Tibial artery (tissue), 4 donors: Measurements from ENCODE around the gene ACAP3.
A peak's percentile ranks its signal among the peaks of the same experiment; 100 is the strongest.

Experiments
- DNase-seq, 2 donors: peaks; one replicate each; pipeline ENCODE4 v3.0.0-alpha.2; 2019
- H3K27ac ChIP-seq, 2 donors: fragments of 200-600 bp; sonication (generic) in 1 of 2; 1 replicate in 1 of 2; 2 replicates in 1 of 2; pipeline ENCODE4 v1.5.1; 2018 to 2019; ENCODE audit warnings: mild to moderate bottlenecking in 1 of 2
- H3K27me3 ChIP-seq, 2 donors: fragments of 200-600 bp; sonication (generic) in 1 of 2; one replicate each; pipeline versions ENCODE4 v1.5.1 to v1.6.0; 2016 to 2019
- H3K36me3 ChIP-seq, 3 donors: fragments of 200-600 bp; sonication (generic) in 2 of 3; one replicate each; pipeline ENCODE4 v1.5.1; 2016 to 2019; ENCODE audit warnings: mild to moderate bottlenecking in 2 of 3
- H3K4me1 ChIP-seq, 4 donors: fragments of 200-600 bp; sonication (generic) in 2 of 4; 1 replicate in 3 of 4; 2 replicates in 1 of 4; pipeline ENCODE4 v1.5.1; 2016 to 2019
- H3K4me3 ChIP-seq, 2 donors: fragments of 200-600 bp; sonication (generic) in 1 of 2; 1 replicate in 1 of 2; 2 replicates in 1 of 2; pipeline ENCODE4 v1.5.1; 2018 to 2019; ENCODE audit warnings: mild to moderate bottlenecking in 2 of 2
- H3K9me3 ChIP-seq, 3 donors: fragments of 200-600 bp; sonication (generic) in 1 of 3; one replicate each; pipeline ENCODE4 v1.5.1; 2016 to 2019
- CTCF ChIP-seq, 2 experiments: fragments of 200-600 bp in 1 of 2; fragments of 450-650 bp in 1 of 2; IDR thresholded peaks; one replicate each; pipeline ENCODE4 v1.5.1; 2017 to 2019; ENCODE audit warnings: antibody characterized with exemption in 2 of 2, mild to moderate bottlenecking in 1 of 2, moderate library complexity in 1 of 2
- intact Hi-C: fragments of 100-400 bp; cut with DNase I; formaldehyde crosslinking; loops from one replicate; pipeline ENCODE4 v1.15.0; 2023; ENCODE audit warnings: low total_unique reads

ACAP3 gene

GRCh38 chr1:1273209-1273511 is 34.6 kb downstream of the ACAP3 start:
- DNase-seq = no peak
- peaks cover 4 to 53% (median 41%) of the 10 kb centered on the region in 4 donors for H3K4me1 ChIP-seq
- H3K9me3 ChIP-seq = no peaks in the 10 kb centered on the region
- H3K4me3 ChIP-seq = peak overlapping the region; percentile 80 to 86
- TF ChIP-seq CTCF (IDR thresholded peaks at IDR 0.05) = no peak
- peaks cover 0 to 8% (median 5%) of the 10 kb centered on the region in 3 donors for H3K36me3 ChIP-seq
- intact Hi-C loops = no loop called here
- H3K27ac ChIP-seq = peak overlapping the region; percentile 76 to 78
- H3K27me3 ChIP-seq = no peaks in the 10 kb centered on the region

- Histone ChIP-seq H3K27me3 (no peaks in the 10 kb centered on the region), H3K27ac (peak overlapping the region; percentile 76 to 78), H3K9me3 (no peaks in the 10 kb centered on the region), H3K4me1 (peaks cover 4 to 54% (median 41%) of the 10 kb centered on the region in 4 donors), H3K36me3 (peaks cover under 1 to 14% (median 10%) of the 10 kb centered on the region in 3 donors), H3K4me3 (peak overlapping the region; percentile 80 to 86)
- intact Hi-C loops = no loop called here
- DNase-seq = no peak
- no peak for TF ChIP-seq CTCF (IDR thresholded peaks at IDR 0.05)
Measured at GRCh38 chr1:1272341-1273208, 35.2 kb downstream of the ACAP3 start.

GRCh38 chr1:1270813-1271212 is 36.9 kb downstream of the ACAP3 start:
- H3K9me3 ChIP-seq = no peaks in the 10 kb centered on the region
- DNase-seq = no peak
- no peak overlapping the region for H3K27ac ChIP-seq
- no peaks in the 10 kb centered on the region for H3K27me3 ChIP-seq
- peaks cover 4 to 59% (median 41%) of the 10 kb centered on the region in 4 donors for H3K4me1 ChIP-seq
- peaks cover 3 to 31% (median 20%) of the 10 kb centered on the region in 3 donors for H3K36me3 ChIP-seq
- TF ChIP-seq CTCF (IDR thresholded peaks at IDR 0.05) = no peak
- intact Hi-C loops = no loop called here
- peak overlapping the region in 1 of 2 donors; percentile 3 for H3K4me3 ChIP-seq

GRCh38 chr1:1268284-1268682 is 39.4 kb downstream of the ACAP3 start:
- DNase-seq = no peak
- Histone ChIP-seq H3K4me1 (peaks cover 4 to 50% (median 33%) of the 10 kb centered on the region in 4 donors), H3K9me3 (no peaks in the 10 kb centered on the region), H3K36me3 (peaks cover 4 to 57% (median 45%) of the 10 kb centered on the region in 3 donors), H3K27me3 (no peaks in the 10 kb centered on the region), H3K27ac (no peak overlapping the region), H3K4me3 (no peak overlapping the region)
- no peak for TF ChIP-seq CTCF (IDR thresholded peaks at IDR 0.05)
- intact Hi-C loops = no loop called here

GRCh38 chr1:1267488-1268283 is 40.0 kb downstream of the ACAP3 start:
- intact Hi-C loops = no loop called here
- H3K27ac ChIP-seq = no peak overlapping the region
- no peak for TF ChIP-seq CTCF (IDR thresholded peaks at IDR 0.05)
- no peaks in the 10 kb centered on the region for H3K9me3 ChIP-seq
- peaks cover 10 to 63% (median 51%) of the 10 kb centered on the region in 3 donors for H3K36me3 ChIP-seq
- peaks cover 4 to 46% (median 31%) of the 10 kb centered on the region in 4 donors for H3K4me1 ChIP-seq
- no peaks in the 10 kb centered on the region for H3K27me3 ChIP-seq
- H3K4me3 ChIP-seq = no peak overlapping the region
- no peak for DNase-seq
